Measurements from ENCODE around the gene MIPOL1.

Gene MIPOL1

DNA sequence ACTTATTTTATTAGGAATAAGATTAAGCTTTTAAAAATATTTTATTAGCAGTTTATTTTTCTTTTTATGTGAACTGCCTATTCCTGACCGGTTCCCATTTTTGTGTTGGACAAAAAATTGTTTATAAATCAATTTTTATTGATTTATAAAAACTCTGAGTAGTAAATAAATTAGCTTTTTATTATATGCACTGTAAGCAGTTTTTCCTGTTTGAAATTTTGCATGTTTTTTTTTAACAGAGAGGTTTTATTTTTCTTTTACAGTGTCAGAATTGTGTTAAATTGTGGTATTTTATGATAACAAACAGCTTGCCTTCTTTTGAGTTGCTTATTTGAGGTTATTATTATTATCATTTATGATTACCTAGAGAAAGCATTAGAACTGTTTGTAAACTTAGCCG is 329.3 kb downstream of the MIPOL1 start:
- TF ChIP-seq, protein P1, sequence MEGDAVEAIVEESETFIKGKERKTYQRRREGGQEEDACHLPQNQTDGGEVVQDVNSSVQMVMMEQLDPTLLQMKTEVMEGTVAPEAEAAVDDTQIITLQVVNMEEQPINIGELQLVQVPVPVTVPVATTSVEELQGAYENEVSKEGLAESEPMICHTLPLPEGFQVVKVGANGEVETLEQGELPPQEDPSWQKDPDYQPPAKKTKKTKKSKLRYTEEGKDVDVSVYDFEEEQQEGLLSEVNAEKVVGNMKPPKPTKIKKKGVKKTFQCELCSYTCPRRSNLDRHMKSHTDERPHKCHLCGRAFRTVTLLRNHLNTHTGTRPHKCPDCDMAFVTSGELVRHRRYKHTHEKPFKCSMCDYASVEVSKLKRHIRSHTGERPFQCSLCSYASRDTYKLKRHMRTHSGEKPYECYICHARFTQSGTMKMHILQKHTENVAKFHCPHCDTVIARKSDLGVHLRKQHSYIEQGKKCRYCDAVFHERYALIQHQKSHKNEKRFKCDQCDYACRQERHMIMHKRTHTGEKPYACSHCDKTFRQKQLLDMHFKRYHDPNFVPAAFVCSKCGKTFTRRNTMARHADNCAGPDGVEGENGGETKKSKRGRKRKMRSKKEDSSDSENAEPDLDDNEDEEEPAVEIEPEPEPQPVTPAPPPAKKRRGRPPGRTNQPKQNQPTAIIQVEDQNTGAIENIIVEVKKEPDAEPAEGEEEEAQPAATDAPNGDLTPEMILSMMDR (IDR thresholded peaks at IDR 0.05; ENCODE audit: low read depth, low read length) = no peak
- no peak for TF ChIP-seq POLR2A (IDR thresholded peaks at IDR 0.05; ENCODE audit: extremely low read depth, insufficient read length)
- TF ChIP-seq, protein P2, sequence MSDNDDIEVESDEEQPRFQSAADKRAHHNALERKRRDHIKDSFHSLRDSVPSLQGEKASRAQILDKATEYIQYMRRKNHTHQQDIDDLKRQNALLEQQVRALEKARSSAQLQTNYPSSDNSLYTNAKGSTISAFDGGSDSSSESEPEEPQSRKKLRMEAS (IDR thresholded peaks at IDR 0.05; ENCODE audit: low read depth, low read length) = no peak
- TF ChIP-seq MYC (IDR thresholded peaks at IDR 0.05; ENCODE audit: low read depth, low read length) = no peak
- no peak for DNase-seq (ENCODE audit: low read depth)
- H3K4me3 ChIP-seq (ENCODE audit: low read depth, low read length) = no peak overlapping the region

DNA sequence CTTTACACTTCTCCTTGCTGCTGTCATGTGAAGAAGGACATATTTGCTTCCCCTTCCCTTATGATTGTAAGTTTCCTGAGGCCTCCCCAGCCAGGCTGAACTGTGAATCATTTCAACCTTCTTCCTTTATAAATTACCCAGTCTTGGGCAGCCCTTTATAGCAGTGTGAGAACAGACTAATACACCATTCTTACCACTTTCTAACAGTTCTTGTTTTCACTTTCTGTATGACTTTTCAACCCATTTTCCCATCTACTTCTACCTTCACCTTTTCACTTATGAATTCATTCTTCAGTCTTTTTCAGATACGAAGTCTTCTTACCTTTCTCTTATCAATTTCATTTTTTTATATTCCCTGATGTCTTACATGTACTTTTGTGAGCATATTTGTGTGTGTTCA is 342.3 kb downstream of the MIPOL1 start:
- DNase-seq (ENCODE audit: low read depth) = no peak
- H3K4me3 ChIP-seq (ENCODE audit: low read depth, low read length) = no peak overlapping the region
- TF ChIP-seq, protein P1 (IDR thresholded peaks at IDR 0.05; ENCODE audit: low read depth, low read length) = no peak
- TF ChIP-seq, protein P2 (IDR thresholded peaks at IDR 0.05; ENCODE audit: low read depth, low read length) = no peak
- no peak for TF ChIP-seq MYC (IDR thresholded peaks at IDR 0.05; ENCODE audit: low read depth, low read length)
- no peak for TF ChIP-seq POLR2A (IDR thresholded peaks at IDR 0.05; ENCODE audit: extremely low read depth, insufficient read length)

DNA sequence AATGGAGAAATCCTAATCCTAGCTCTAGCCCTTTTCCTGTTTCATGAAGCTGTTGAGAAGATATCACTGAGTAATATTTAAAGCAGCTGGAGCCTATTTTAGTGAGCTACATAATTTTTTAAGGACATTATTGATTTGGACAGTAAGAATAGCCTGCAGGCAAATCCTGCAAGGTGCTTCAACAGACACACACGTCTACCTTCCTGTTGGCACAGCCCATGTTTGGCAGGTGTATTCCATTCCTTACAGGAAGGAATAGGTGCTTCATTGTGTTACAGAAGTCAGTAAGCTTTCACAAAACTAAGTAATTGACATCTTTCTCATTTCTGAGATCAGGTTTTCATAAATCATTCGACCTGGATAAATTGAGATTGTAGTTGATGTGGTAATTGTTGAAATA is 346.7 kb downstream of the MIPOL1 start:
- H3K4me3 ChIP-seq (ENCODE audit: low read depth, low read length) = no peak overlapping the region
- DNase-seq (ENCODE audit: low read depth) = no peak
- TF ChIP-seq, protein P1 (IDR thresholded peaks at IDR 0.05; ENCODE audit: low read depth, low read length) = no peak
- TF ChIP-seq POLR2A (IDR thresholded peaks at IDR 0.05; ENCODE audit: extremely low read depth, insufficient read length) = no peak
- TF ChIP-seq, protein P2 (IDR thresholded peaks at IDR 0.05; ENCODE audit: low read depth, low read length) = no peak
- no peak for TF ChIP-seq MYC (IDR thresholded peaks at IDR 0.05; ENCODE audit: low read depth, low read length)

DNA sequence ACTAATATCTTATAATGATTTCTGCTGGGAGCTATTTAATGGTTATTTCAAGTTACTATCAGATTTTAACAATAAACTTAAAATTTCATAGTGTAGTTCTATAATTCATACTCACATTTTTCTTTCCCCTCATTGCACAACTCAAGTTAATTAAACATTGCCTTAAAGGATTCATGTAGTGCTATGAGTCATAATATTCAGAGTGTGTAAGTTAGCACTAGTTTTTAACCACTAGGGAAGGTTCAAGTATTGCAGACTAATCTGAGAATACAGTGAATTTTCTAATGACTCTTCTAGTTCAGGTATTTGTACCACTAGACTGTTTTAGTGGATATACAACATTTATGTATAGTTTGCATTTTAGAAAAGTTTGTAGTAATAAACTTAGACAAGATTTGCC is 347.4 kb downstream of the MIPOL1 start:
- DNase-seq (ENCODE audit: low read depth) = no peak
- TF ChIP-seq, protein P1 (IDR thresholded peaks at IDR 0.05; ENCODE audit: low read depth, low read length) = no peak
- TF ChIP-seq, protein P2 (IDR thresholded peaks at IDR 0.05; ENCODE audit: low read depth, low read length) = no peak
- no peak for TF ChIP-seq MYC (IDR thresholded peaks at IDR 0.05; ENCODE audit: low read depth, low read length)
- no peak for TF ChIP-seq POLR2A (IDR thresholded peaks at IDR 0.05; ENCODE audit: extremely low read depth, insufficient read length)

DNA sequence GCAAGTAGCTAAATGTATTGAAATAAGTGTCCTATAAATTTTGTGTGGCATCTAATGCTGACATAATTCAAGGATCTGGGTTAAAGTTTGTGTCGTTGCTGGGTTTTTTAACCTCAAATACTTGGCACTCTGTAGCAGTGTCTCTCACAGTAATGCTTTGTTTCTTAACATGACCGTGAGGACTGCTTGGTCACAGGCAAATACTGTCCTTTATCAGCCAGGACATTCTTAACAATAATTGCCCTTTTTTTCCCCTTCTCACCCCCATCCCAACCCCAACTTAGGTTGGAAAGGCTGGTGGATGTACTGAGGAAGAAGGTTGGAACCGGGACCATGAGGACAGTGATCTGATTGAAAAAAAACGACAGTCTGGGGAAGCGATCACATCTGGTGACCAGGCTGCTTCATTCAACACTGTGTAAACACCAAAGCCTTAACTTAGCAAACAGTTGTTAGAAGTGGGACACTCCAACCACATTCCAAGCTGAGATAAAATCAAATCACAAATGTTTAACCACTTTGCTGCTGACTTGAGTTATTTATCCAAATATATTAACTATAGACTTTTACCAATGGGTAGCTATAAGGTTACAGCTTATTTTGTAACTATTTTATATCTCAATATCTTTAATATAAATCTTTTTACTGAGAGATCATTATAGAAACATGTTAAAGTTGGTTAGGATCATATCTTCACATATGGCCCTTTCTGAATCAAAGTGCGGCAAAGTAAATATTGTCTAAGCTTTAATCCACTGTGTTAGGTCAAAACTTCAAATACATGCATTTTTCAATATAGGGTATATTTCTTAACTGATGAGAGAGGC is 349.1 kb downstream of the MIPOL1 start:
- TF ChIP-seq POLR2A (IDR thresholded peaks at IDR 0.05; ENCODE audit: extremely low read depth, insufficient read length) (no peak), MYC (IDR thresholded peaks at IDR 0.05; ENCODE audit: low read depth, low read length) (no peak)
- TF ChIP-seq, protein P2 (IDR thresholded peaks at IDR 0.05; ENCODE audit: low read depth, low read length) = no peak
- TF ChIP-seq, protein P1 (IDR thresholded peaks at IDR 0.05; ENCODE audit: low read depth, low read length) = no peak
- H3K4me3 ChIP-seq (ENCODE audit: low read depth, low read length) = no peak overlapping the region
- no peak for DNase-seq (ENCODE audit: low read depth)

More for the DNA sequence above, 347.4 kb downstream of the MIPOL1 start:
- H3K4me3 ChIP-seq (ENCODE audit: low read depth, low read length) = no peak overlapping the region
